HG02938 (cell line): Measurements from ENCODE around the gene GARS1.

Experiments used
- ATAC-seq: cut with Tn5 transposase; IDR thresholded peaks from one replicate; pipeline ENCODE4 v1.9.1; 2021; ENCODE audit warnings: mild to moderate bottlenecking, moderate library complexity; ENCODE audit not compliant: unreplicated experiment

Gene GARS1, protein sequence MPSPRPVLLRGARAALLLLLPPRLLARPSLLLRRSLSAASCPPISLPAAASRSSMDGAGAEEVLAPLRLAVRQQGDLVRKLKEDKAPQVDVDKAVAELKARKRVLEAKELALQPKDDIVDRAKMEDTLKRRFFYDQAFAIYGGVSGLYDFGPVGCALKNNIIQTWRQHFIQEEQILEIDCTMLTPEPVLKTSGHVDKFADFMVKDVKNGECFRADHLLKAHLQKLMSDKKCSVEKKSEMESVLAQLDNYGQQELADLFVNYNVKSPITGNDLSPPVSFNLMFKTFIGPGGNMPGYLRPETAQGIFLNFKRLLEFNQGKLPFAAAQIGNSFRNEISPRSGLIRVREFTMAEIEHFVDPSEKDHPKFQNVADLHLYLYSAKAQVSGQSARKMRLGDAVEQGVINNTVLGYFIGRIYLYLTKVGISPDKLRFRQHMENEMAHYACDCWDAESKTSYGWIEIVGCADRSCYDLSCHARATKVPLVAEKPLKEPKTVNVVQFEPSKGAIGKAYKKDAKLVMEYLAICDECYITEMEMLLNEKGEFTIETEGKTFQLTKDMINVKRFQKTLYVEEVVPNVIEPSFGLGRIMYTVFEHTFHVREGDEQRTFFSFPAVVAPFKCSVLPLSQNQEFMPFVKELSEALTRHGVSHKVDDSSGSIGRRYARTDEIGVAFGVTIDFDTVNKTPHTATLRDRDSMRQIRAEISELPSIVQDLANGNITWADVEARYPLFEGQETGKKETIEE

DNA sequence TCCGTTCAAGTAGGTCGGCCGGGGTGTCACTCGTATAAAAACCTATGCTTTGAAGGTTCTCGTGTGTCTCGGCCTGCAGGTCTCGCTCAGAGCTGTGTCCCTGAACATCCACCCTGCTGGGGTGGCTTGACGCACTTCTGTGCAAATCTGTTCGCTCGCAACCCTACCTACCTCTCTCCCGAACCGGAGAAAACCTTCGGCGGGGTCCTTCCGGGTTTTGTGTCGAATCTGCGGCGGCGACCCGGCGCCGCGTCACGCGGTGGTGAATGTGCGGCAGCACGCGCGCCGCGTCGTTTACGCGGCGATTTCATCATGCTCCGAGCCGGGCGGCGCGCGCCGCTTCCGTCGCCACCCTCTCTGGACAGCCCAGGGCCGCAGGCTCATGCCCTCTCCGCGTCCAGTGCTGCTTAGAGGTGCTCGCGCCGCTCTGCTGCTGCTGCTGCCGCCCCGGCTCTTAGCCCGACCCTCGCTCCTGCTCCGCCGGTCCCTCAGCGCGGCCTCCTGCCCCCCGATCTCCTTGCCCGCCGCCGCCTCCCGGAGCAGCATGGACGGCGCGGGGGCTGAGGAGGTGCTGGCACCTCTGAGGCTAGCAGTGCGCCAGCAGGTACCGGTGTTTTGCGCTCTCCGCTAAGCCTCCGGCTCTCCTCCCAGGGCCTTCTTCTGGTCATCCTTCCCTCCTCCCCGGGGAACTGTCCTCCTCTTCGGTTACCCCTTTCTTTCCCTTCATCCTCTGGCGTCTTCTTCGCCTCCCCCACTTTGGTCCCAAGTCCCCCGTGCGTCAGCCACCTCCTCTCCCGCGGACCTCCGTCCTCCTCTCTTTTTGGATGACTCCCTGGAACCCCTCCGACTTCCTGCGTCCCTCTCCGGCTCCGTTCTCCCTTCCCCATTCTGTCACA is at the start of gene GARS1:
GARS1 (plus strand) TSS at position 339 of the 896 bp plus-strand sequence; CDS start at position 383, 44 bp downstream.
- ATAC-seq = peak; percentile 87

DNA sequence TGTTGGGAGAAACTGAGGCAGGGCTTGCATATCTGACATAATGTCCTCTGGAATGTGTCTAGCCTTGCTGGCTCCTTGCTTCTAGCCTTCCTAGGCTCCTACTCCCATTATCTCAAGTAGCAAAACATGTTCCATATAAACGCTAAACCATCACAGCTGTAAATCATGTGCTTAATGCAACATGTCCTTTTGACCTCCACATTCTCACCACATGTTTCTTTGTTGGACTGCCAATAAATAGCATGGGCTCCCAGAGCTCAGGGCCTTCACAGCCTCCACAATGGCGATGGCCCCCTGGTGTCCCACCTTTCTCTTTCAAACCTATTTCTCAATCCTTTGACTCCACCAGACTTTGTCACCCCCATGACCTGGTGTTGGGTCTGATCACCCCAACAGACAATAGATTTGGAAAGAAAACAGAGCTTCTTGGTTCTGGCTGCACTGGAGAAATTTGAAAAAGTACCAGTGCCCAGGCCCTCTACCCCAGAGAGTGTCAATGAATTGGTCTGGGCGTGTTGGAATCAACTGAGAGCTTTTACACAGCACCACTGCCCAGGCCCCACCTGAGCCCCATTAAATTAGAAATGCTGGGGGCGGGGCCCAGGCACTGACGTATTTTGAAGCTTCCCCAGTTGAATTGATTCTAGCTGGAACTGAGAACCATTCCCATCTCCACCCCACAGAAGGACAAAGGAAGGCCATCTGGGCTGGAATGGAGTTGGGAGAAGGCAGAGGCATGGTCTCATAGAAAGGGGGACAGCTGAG is 48.7 kb upstream of the GARS1 start:
- ATAC-seq = no peak

DNA sequence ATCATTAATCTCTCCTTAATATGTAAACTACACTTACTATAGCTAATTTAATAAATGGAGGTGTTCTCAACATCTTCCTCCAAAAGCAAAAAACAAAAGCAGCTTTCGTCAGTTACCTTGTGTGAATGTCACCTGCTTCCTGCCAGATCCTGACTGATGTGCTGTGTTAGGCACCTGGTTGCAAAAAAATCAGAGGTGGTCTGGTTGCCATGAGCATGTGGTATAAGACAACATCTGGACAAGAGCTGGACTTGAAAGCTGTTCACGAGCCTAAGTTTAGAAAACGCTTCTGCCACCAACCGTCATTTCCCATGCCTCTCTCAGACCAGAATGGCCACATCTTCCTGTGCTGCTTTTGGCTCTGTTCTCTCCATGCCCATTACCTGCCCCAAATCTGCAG is 48.1 kb upstream of the GARS1 start:
- no peak for ATAC-seq

DNA sequence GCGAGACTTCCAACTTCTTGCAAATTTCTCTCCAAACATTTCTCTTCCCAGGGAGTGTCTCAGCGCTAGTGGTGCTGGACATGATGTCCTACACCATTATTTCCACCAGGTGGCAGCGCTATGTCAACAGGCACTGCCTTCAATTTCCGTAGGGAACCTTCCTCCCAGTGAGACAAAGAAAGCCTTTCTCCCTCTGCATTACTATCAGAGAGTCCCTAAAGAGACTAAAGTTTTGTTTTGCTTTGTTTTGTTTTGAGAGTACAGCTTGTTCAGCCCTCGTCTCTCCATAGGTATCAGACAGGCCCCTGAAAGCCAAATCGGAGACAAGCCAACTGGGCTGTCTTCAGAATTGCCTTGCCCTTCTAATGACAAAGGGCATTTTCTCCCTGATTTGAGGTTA is 45.8 kb upstream of the GARS1 start:
- ATAC-seq = no peak

DNA sequence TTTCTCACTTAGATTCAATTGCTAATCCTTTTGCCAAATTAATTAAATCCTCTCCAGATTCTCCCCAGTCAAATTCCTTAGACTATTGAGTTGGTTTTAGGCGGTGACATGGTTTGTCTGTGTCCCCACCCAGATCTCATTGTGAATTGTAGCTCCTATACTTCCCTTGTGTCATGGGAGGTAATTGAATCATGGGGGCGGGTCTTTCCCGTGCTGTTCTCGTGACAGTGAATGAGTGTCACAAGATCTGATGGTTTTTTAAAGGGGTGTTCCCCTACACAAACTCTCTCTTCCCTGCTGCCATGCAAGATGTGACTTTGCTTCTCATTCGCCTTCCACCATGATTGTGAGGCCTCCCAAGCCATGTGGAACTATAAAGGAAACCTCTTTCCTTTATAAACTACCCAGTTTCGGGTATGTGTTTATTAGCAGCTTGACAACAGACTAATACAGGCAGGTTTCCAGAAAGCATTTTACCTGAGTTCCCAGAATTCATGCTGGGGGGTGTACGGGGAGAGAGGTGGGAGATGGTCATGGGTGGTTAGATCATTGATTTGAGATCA is 44.7 kb upstream of the GARS1 start:
- no peak for ATAC-seq

DNA sequence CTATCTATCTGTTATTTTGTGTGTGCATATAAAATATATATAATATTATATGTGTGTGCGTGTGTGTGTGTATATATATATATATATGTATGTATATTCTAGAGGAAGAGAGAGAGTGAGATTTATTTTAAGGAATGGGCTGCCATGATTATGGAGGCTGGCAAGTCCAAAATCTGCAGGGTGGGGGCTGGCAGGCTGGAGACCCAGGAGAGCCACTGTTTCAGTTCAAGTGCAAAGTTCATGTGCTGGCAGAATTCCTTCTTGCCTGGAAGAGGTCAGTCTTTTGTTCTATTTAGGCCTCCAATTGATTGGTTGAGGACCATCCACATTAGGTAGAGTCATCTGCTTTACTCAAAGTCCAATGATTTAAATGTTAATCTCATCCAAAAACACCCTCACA is 42.3 kb upstream of the GARS1 start:
- ATAC-seq = no peak

DNA sequence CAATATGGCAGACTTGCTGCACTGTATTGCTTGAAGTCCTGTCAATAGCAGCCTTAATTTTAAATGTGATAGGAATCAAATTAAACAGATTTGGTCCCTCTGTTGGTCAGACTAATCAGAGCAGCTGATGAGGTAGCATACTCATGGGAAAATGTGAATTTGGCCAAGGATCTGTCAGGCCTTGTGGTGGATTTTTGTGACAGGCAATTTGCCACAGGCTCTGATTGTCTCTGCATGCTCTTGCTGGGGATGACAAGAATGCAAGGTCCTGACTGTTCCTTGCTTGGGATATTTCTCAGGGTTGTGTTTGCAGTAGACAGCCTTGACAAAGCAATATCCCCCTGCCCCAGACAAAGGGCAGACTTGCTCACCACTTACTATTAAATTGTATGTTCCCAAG is 41.5 kb upstream of the GARS1 start:
- ATAC-seq = no peak

DNA sequence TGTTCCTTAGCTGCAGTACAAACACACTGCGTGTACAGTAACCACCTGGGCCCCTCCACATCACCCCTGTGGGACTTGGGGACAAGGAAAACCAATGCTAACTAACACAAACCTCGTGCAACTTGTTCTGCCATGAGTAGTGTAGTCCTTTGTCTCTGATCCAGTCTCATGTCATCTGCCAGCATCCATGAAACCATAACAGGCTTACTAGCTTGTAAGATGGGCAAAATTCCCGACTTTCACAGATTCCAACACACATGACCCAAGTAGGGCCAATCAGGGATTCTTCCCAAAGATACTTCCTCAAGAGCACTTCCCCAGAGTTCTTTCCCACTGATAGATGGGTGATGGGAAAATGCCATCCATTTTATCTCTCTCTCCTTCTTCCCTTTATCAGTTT is 41.1 kb upstream of the GARS1 start:
- no peak for ATAC-seq

DNA sequence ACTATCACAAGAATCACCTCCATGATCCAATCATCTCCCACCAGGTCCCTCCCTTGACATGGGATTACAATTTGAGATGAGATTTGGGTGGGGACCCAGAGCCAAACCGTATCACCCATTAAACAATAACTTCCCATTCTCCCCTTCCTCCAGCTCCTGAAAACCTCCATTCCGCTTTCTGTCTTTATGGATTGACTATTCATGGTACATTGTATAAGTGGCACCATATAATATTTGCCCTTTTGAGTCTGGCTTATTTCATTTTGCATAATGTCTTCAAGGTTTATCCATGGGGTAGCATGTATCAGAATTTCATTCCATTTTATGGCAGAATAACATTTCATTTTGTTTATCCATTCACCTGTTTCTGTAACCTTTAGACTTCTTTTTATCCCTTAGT is 39.2 kb upstream of the GARS1 start:
- no peak for ATAC-seq

DNA sequence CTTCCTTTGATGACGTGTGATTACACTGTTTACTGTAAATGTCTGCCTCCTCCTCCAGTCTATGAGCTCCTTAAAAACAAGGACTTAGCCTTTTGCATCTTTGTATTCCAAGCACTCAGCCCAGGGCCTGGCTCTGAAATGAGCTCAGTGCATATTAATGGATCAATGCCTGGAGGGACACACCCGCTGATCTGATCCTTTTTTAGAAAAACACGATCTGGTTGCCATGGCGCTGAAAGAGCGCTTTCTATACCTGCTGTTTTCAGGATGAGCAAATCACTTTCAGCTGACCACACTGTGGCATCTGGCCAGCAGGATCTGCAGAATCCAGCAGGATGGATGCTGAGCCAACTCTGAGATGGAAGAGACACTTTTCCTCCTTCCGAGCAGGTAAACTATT is 37.8 kb upstream of the GARS1 start:
- no peak for ATAC-seq

DNA sequence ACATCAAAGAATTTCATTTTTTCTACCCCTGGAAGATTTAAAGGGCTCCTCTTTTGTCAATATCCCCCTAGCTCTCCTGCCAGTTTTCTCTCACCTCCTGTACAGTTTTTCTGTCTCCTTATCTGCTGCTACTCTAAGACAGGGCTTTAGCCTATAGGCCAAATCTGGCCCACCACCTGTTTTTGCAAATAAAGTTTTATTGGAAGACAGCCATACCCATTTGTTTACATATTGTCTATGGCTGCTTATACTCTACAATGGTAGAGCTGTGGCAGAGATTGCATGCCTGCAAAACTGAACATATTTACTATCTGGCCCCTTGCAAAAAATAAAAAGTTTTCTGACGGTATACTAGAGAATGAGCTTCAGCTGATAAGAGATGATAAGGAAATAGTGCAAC is 37.4 kb upstream of the GARS1 start:
- no peak for ATAC-seq

DNA sequence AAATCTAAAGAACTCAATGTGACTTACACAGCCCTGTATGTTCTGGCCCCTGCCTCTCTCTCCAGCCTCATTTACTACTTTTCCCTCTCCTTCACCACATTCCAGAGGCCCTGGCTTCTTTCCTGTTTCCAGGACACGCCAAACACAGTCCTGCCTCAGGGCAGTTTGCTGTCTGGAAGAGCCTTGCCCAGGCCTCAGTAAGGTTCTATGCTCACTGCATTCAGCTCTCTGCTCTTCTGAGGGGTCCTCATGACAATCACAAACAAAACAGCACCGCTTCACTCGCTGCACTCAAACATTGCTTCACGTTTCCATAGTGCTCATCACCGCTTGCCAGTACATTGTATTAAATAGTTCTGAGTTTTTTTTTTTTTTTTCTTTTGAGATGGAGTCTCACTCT is 35.1 kb upstream of the GARS1 start:
- ATAC-seq = no peak

DNA sequence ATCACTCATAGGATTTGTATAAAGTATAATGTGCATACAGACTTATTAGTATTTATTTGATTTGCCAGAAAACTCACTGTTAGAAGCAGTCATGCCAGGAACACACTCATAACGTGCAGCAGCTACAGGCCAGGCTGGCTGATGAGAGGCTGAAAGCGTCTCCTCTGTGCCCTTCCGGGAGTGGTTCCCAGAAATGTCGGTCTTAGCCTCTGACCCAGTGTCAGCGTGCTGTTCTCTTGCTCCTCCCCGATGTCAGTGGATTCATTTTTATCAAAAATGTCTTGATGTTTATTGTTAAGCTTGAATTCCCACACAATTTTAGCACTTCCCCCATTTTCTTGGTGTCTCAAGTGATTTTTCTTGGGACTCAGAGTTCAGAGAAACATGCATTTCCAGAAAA is 33.3 kb upstream of the GARS1 start:
- no peak for ATAC-seq

DNA sequence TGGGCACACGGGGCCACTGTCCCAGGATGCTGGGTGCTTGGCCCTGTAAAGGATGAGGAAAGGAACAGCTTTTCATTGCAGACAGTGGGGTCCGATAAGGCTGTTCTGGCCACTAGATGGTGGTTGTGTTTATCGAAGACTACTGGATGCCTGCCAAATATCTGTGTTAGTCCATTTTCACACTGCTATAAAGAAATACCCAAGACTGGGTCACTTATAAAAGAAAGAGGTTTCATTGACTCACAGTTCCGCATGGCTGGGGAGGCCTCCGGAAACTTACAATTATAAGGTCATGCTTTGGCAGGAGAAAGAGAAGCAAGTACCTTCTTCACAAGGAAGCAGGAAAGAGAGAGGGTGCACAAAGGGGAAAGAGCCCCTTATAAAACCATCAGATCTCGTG is 32.2 kb upstream of the GARS1 start:
- no peak for ATAC-seq

DNA sequence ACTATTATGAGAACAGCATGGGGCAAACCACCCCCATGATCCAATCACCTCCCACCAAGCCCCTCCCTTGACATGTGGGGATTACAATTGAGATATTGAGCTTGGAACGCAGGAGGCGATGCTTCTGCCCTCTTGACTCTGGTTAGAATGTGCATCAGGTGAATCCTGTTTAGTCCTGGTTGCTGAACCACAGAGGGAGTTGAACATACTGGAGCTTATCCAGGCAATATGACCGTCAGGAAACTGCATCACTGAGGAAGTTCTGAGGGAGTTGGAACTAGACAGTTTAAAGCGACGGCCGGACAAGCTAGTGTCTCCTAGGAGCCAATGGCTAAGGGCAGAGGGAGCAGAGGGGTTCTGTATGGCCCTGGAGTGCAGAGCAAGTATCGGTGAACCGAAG is 31.8 kb upstream of the GARS1 start:
- no peak for ATAC-seq

DNA sequence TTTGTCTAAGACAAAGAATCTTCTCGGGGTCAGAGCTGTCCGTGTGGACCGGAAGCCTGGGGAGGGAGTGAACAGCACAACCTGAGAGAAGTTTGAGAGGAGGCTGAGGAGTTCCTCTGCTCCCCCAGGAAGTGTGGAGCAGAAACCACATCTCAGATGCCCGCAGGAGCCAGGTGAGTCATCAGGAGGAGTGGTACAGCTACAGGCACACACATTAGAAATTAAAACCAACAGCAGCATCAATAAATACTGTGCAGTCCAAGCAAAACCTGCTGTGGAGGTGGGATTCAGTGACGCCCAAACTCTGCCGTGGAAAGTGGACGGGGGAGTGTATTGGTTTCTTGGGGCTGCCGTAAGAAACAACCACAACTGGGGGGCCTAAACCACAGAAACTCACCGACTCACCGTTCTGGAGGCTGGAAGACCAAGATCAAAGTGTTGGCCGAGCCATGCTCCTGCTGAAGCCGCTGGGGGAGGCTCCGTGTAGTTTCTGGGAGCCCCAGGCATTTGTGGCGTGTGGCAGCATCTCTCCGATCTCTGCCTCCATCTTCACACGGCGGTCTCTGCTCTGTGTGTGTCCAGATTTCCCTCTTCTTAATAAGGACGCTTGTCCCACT is 31.2 kb upstream of the GARS1 start:
- no peak for ATAC-seq

DNA sequence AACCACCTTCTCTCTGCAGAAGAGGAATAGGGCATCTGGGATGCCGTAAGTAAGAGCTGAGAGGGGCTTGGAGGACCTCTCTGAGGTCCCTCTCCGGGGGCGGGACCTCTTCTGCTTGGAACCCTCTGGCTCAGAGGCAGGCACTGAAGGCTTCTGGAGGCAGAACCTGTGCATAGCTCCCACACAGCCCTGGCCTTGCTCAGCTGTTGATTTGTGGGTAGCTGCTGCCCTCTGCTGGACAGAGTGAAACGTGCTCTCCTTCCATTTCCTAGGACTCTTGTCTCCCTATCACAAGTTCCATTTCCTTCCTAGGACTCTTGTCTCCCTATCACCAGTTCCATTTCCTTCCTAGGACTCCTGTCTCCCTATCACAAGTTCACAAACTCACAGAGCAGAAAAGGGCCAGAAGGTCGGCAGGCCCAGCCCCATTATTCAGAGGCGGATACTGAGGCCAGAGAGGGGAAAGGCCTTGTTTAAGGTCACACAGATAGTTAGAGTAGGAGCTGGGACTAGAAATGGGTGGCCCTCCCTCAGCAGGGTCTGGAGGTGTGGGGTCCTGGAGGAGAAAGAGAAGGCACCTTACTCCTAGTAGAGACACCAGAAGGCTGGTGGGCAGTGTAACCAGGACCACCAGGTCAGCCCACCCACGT is 30.3 kb upstream of the GARS1 start:
- ATAC-seq = peak; percentile 89

DNA sequence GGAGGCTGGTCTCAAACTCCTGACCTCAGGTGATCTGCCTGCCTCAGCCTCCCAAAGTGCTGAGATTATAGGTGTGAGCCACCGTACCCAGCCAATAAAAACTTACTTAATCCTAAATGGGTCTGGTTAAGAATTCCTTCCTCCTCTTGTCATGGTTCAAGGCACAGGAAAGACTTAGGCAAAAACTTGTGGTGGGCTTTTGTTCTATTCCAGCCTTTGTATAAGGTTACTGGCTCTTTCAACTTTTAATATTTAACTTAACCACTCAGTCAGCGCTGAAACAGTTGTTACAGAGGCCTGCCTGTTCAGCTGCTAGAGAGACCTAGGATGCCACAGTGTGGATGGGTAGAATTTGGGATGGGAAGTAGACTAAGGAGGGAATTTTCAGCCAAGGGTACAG is 28.1 kb upstream of the GARS1 start:
- ATAC-seq = no peak

DNA sequence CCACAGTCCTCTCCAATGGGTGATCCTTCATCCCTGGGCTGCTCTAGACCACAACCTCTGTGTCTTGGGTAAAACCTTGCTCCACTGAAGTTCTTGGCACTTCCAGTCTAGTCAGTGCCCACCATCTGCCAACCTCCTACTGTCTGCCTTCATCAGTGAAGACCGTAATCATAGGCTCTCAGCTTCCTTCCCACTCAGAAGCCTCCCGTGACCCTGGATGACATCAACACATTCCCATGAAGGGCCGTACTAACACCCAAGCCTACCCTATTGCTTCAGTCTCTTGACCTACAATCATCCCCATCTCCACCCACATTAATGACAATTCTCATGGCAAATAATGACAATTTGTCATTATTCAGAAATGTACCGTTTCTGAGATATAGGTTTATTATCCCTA is 27.6 kb upstream of the GARS1 start:
- no peak for ATAC-seq
